ENCODE data around the gene ATP2C2. TPM values are rescaled to one million over a fixed set of nuclear protein-coding genes. Genes with fewer than 3 reads are reported as not detected.

ATP2C2 gene
- total and polyA plus RNA-seq, 9 of the 15 experiments (the other 6 are each of a cell fraction or from before 2014, with no cell fraction given): 0.75 TPM; not detected in 8

DNA sequence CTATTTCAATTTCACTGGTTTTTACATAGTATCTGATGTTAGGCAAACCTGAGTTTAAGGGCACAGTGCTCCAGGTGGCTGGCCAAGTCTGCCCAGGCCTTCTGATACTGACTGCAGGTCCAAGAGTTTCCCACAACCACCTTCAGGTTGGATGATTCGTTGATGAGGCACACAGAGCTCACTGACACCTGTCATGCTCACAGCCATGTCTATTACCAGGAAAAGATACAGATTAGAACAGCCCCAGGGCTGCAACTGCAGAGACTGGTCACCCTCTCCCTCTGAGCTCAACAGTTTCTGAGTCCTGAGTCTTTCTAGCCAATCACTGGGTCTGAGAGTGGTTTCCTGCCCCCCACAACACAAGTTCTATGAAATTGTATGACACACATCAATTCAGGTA, 98.9 kb downstream of the ATP2C2 start (continued):
- TF ChIP-seq, protein P1, sequence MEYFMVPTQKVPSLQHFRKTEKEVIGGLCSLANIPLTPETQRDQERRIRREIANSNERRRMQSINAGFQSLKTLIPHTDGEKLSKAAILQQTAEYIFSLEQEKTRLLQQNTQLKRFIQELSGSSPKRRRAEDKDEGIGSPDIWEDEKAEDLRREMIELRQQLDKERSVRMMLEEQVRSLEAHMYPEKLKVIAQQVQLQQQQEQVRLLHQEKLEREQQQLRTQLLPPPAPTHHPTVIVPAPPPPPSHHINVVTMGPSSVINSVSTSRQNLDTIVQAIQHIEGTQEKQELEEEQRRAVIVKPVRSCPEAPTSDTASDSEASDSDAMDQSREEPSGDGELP (CRISPR knock-in tag; IDR thresholded peaks at IDR 0.05; ENCODE audit: borderline replicate concordance): no peak
- TF ChIP-seq NR2F6 (CRISPR knock-in tag; IDR thresholded peaks at IDR 0.05): no peak
- TF ChIP-seq, protein P2, sequence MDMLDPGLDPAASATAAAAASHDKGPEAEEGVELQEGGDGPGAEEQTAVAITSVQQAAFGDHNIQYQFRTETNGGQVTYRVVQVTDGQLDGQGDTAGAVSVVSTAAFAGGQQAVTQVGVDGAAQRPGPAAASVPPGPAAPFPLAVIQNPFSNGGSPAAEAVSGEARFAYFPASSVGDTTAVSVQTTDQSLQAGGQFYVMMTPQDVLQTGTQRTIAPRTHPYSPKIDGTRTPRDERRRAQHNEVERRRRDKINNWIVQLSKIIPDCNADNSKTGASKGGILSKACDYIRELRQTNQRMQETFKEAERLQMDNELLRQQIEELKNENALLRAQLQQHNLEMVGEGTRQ (CRISPR knock-in tag; IDR thresholded peaks at IDR 0.05): no peak
- TF ChIP-seq, protein P3, sequence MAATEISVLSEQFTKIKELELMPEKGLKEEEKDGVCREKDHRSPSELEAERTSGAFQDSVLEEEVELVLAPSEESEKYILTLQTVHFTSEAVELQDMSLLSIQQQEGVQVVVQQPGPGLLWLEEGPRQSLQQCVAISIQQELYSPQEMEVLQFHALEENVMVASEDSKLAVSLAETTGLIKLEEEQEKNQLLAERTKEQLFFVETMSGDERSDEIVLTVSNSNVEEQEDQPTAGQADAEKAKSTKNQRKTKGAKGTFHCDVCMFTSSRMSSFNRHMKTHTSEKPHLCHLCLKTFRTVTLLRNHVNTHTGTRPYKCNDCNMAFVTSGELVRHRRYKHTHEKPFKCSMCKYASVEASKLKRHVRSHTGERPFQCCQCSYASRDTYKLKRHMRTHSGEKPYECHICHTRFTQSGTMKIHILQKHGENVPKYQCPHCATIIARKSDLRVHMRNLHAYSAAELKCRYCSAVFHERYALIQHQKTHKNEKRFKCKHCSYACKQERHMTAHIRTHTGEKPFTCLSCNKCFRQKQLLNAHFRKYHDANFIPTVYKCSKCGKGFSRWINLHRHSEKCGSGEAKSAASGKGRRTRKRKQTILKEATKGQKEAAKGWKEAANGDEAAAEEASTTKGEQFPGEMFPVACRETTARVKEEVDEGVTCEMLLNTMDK (IDR thresholded peaks at IDR 0.05; ENCODE audit: borderline replicate concordance, insufficient read depth, low read depth, low read length, poor library complexity, severe bottlenecking): no peak
- no peak for TF ChIP-seq ZNF3 (CRISPR knock-in tag; IDR thresholded peaks at IDR 0.05)
- TF ChIP-seq, protein P4, sequence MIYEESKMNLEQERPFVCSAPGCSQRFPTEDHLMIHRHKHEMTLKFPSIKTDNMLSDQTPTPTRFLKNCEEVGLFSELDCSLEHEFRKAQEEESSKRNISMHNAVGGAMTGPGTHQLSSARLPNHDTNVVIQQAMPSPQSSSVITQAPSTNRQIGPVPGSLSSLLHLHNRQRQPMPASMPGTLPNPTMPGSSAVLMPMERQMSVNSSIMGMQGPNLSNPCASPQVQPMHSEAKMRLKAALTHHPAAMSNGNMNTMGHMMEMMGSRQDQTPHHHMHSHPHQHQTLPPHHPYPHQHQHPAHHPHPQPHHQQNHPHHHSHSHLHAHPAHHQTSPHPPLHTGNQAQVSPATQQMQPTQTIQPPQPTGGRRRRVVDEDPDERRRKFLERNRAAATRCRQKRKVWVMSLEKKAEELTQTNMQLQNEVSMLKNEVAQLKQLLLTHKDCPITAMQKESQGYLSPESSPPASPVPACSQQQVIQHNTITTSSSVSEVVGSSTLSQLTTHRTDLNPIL (CRISPR knock-in tag; IDR thresholded peaks at IDR 0.05): no peak

Data from K562 (cell line).